PC-3 (cell line): ENCODE measurements around the gene MGAT5. TPM values are rescaled to one million over a fixed set of nuclear protein-coding genes. Genes with fewer than 3 reads are reported as not detected.
A peak's percentile ranks its signal among the peaks of the same experiment; 100 is the strongest.

ENCODE experiments used
- ATAC-seq: fragments of 200-7000 bp; cut with Tn5 transposase; 2 replicates; pipeline ENCODE4 v1.9.1; 2020; ENCODE audit warnings: mild to moderate bottlenecking, moderate library complexity
- BruUV-seq: library from RNA; stranded (reverse); fragments of 400-500 nt; replicated peaks from 2 replicates; lab custom pipeline; 2021; lab: Mats Ljungman, UMichigan
- CTCF ChIA-PET: fragments of 300-600 bp; sonication (Branson Sonifier 250); formaldehyde crosslinking; loops from one replicate; lab custom pipeline; 2022; ENCODE audit warnings: antibody characterized with exemption; lab: Charles Lee
- POLR2A ChIA-PET: fragments of 300-600 bp; sonication (Branson Sonifier 250); formaldehyde crosslinking; loops from one replicate; lab custom pipeline; 2022; ENCODE audit warnings: antibody characterized with exemption; ENCODE audit not compliant: unreplicated experiment; lab: Charles Lee
- DNase-seq: peaks from one replicate; pipeline ENCODE4 v3.0.0-alpha.2; 2015
- H2AFZ ChIP-seq: fragments of 300-600 bp; sonication (generic); 2 replicates; pipeline ENCODE4 v1.6.0; 2016; ENCODE audit warnings: antibody characterized with exemption, low read length
- H3F3A ChIP-seq: fragments of 300-600 bp; sonication (generic); one replicate; pipeline ENCODE4 v1.6.0; 2017; ENCODE audit warnings: antibody characterized with exemption, low read length, control low read depth, mild to moderate bottlenecking; ENCODE audit not compliant: unreplicated experiment
- H3K27ac ChIP-seq: fragments of 300-600 bp; sonication (generic); 2 replicates; pipeline ENCODE4 v1.5.1; 2016; ENCODE audit warnings: mild to moderate bottlenecking, low read length
- H3K27me3 ChIP-seq: fragments of 300-600 bp; sonication (generic); 2 replicates; pipeline ENCODE4 v1.6.1; 2016; ENCODE audit warnings: low read length, mixed read lengths
- H3K36me3 ChIP-seq: fragments of 300-600 bp; sonication (generic); 2 replicates; pipeline ENCODE4 v1.6.1; 2016; ENCODE audit warnings: low read depth, mixed run types, low read length, mixed read lengths
- H3K4me1 ChIP-seq: fragments of 300-600 bp; sonication (generic); 2 replicates; pipeline ENCODE4 v1.5.1; 2016; ENCODE audit warnings: low read length; ENCODE audit not compliant: insufficient read depth
- H3K4me2 ChIP-seq: fragments of 300-600 bp; sonication (generic); 2 replicates; pipeline ENCODE4 v1.6.0; 2016; ENCODE audit warnings: low read length
- H3K4me3 ChIP-seq: fragments of 300-600 bp; sonication (generic); 2 replicates; pipeline ENCODE4 v1.5.1; 2016; ENCODE audit warnings: mild to moderate bottlenecking, low read length, mixed read lengths
- H3K79me2 ChIP-seq: fragments of 300-600 bp; sonication (generic); 2 replicates; pipeline ENCODE4 v1.6.1; 2017; ENCODE audit warnings: low read length, mixed read lengths
- H3K9ac ChIP-seq: fragments of 300-600 bp; sonication (generic); 2 replicates; pipeline ENCODE4 v1.6.0; 2016; ENCODE audit warnings: mild to moderate bottlenecking, low read length
- H3K9me2 ChIP-seq: fragments of 300-600 bp; sonication (generic); replicated peaks from 2 replicates; pipeline ENCODE4 v1.6.1; 2016; ENCODE audit warnings: mixed run types, low read length, mixed read lengths
- H3K9me3 ChIP-seq: fragments of 300-600 bp; sonication (generic); 2 replicates; pipeline ENCODE4 v1.6.1; 2016; ENCODE audit warnings: low read length, mixed read lengths
- H4K20me1 ChIP-seq: fragments of 300-600 bp; sonication (generic); 2 replicates; pipeline ENCODE4 v1.6.1; 2016; ENCODE audit warnings: low read length, mixed read lengths
- EZH2 ChIP-seq: fragments of 300-600 bp; sonication (generic); IDR thresholded peaks from one replicate; pipeline ENCODE4 v1.6.1; 2017; ENCODE audit warnings: antibody characterized with exemption, mild to moderate bottlenecking, low read length; ENCODE audit not compliant: unreplicated experiment
- EZH2phosphoT487 ChIP-seq: fragments of 300-600 bp; sonication (generic); IDR thresholded peaks from 2 replicates; pipeline ENCODE4 v1.6.1; 2018; ENCODE audit warnings: mild to moderate bottlenecking, antibody characterized with exemption, low read length, borderline replicate concordance
- intact Hi-C: fragments of 100-400 bp; cut with micrococcal nuclease; formaldehyde crosslinking; loops from 2 replicates; pipeline ENCODE4 v1.9.0; 2023
- total RNA-seq: library from RNA; depleted of rRNA; stranded (reverse); fragments of >200 nt; gene quantifications from 2 replicates; pipeline ENCODE4 v1.2.3, GENCODE V29; 2014
- TF ChIP-seq, protein P1 (sequence below): fragments of 300-600 bp; sonication (generic); conservative IDR thresholded peaks from 2 replicates; pipeline ENCODE4 v1.5.1; 2017; ENCODE audit warnings: antibody characterized with exemption, low read depth, mild to moderate bottlenecking, low read length

The MGAT5 gene
- total RNA-seq, 1 experiment from 2014 or later, result 33.8 TPM

DNA sequence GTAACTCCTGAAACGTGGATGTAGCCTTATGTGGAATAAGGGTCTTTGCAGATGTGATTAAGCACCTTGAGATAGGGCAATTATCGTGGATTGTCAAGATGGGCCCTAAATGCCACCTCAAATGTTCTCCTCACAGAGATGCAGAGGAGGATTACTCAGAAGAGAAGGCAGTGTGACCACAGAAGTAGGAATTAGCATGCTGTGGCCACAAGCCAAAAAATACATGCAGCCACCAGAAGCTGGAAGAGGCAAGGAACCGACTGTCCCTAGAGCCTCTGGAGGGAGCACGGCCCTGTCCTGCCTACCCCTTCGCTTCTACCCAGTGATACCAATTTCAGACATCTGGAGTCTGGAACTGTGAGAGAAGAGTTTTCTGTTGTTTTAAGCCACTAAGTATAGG lies 47.3 kb upstream of the MGAT5 start:
- no peak; the same call in 1 of the 2 replicates for ATAC-seq
- Histone ChIP-seq H3K36me3 (no peaks in the 10 kb centered on the region), H3F3A (no peaks in the 10 kb centered on the region), H3K4me1 (peaks cover 13% of the 10 kb centered on the region), H3K9ac (no peak overlapping the region), H3K9me3 (no peaks in the 10 kb centered on the region), H3K79me2 (peaks cover 20% of the 10 kb centered on the region; the same call in 1 of the 2 replicates), H3K27me3 (no peaks in the 10 kb centered on the region), H3K4me2 (no peak overlapping the region), H2AFZ (no peak overlapping the region), H4K20me1 (no peaks in the 10 kb centered on the region), H3K9me2 (no peaks in the 10 kb centered on the region), H3K27ac (no peak overlapping the region), H3K4me3 (no peak overlapping the region)
- intact Hi-C loops, result loop anchor here (5.0 kb wide), 2 partner anchors 89 to 319 kb away; no protein-coding TSS in a partner anchor
- BruUV-seq, result no TSS peak
- CTCF ChIA-PET, result no interaction called here
- peak; percentile 30 for DNase-seq
- POLR2A ChIA-PET, result no interaction called here
- no peak for TF ChIP-seq EZH2
- TF ChIP-seq, protein P1, sequence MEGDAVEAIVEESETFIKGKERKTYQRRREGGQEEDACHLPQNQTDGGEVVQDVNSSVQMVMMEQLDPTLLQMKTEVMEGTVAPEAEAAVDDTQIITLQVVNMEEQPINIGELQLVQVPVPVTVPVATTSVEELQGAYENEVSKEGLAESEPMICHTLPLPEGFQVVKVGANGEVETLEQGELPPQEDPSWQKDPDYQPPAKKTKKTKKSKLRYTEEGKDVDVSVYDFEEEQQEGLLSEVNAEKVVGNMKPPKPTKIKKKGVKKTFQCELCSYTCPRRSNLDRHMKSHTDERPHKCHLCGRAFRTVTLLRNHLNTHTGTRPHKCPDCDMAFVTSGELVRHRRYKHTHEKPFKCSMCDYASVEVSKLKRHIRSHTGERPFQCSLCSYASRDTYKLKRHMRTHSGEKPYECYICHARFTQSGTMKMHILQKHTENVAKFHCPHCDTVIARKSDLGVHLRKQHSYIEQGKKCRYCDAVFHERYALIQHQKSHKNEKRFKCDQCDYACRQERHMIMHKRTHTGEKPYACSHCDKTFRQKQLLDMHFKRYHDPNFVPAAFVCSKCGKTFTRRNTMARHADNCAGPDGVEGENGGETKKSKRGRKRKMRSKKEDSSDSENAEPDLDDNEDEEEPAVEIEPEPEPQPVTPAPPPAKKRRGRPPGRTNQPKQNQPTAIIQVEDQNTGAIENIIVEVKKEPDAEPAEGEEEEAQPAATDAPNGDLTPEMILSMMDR, result no peak
- no peak for TF ChIP-seq EZH2phosphoT487

DNA sequence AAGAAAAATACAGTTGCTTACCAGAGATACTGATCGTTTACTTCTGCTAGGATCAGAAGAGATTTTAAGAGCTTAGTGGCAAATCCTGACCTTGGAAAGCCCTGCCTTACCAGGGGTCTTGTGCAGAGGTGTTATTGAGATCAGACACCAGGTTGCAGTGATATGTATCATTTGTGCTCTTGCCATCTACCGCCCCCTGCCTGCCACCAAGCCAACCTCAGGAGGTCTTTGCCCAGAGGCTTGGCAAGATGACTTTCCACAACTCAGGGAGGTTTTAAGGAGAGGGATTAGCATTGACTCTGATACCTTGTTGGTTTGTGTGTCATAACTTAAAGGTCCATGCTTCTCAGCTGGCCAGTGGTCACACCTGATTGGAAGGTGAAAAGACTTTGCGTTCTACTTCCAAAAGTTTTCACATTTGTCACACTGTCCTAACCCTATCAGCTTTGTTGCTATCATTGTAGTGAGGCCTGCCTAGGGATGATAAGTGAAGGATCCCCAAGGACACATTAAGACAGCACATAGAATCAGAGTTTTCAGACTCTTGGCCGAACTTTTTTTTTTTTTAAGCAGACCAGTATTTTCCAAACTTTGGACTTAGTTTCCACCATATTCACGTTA lies 46.2 kb upstream of the MGAT5 start:
- Histone ChIP-seq H3K36me3 (no peaks in the 10 kb centered on the region), H3K9me2 (no peaks in the 10 kb centered on the region), H3K27ac (no peak overlapping the region), H3K4me1 (peaks cover 6% of the 10 kb centered on the region), H2AFZ (no peak overlapping the region), H3K4me3 (no peak overlapping the region), H3K9ac (no peak overlapping the region), H3K4me2 (no peak overlapping the region), H3K27me3 (no peaks in the 10 kb centered on the region), H4K20me1 (no peaks in the 10 kb centered on the region), H3F3A (no peaks in the 10 kb centered on the region), H3K9me3 (no peaks in the 10 kb centered on the region), H3K79me2 (peaks cover 18% of the 10 kb centered on the region; the same call in 1 of the 2 replicates)
- no TSS peak for BruUV-seq
- ATAC-seq, result peak; percentile 88
- ChIA-PET POLR2A (no interaction called here), CTCF (no interaction called here)
- peak; percentile 68 for DNase-seq
- TF ChIP-seq, protein P1, result peak; percentile 88
- TF ChIP-seq EZH2phosphoT487 (no peak), EZH2 (no peak)
- intact Hi-C loops, result loop anchor here (5.0 kb wide), 2 partner anchors 90 to 320 kb away; no protein-coding TSS in a partner anchor

DNA sequence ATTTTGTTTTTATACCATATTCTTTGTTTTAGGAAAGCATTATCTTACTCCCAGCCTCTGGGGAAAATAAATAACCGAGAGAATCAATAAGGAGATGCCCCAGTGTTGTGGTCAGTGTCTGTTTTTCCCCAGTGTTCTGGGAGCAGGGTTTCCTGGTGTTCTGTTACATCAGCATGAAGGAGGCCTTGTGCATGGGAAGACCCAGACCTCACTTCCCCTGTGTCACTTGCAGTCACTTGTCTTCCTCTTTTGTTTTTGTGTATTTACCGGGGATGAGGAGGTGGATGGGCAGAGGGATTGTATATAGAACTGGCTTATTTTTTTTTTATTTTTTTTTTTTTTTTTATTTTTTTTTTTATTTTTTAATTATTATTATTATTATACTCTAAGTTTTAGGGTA lies 45.0 kb upstream of the MGAT5 start:
- H3K4me3 ChIP-seq, result no peak overlapping the region
- H3F3A ChIP-seq, result no peaks in the 10 kb centered on the region
- no peaks in the 10 kb centered on the region for H3K36me3 ChIP-seq
- no peak overlapping the region for H3K4me2 ChIP-seq
- H3K79me2 ChIP-seq, result peaks cover 21% of the 10 kb centered on the region; the same call in 1 of the 2 replicates
- H3K27me3 ChIP-seq, result no peaks in the 10 kb centered on the region
- no peaks in the 10 kb centered on the region for H3K9me2 ChIP-seq
- POLR2A ChIA-PET, result no interaction called here
- H3K4me1 ChIP-seq, result no peaks in the 10 kb centered on the region
- H3K9me3 ChIP-seq, result no peaks in the 10 kb centered on the region
- no peak overlapping the region for H2AFZ ChIP-seq
- no TSS peak for BruUV-seq
- H4K20me1 ChIP-seq, result no peaks in the 10 kb centered on the region
- H3K9ac ChIP-seq, result no peak overlapping the region
- CTCF ChIA-PET, result no interaction called here
- DNase-seq (no peak), ATAC-seq (no peak)
- no peak for TF ChIP-seq EZH2
- no peak for TF ChIP-seq EZH2phosphoT487
- intact Hi-C loops, result loop anchor here (5.0 kb wide), 2 partner anchors 92 to 322 kb away; no protein-coding TSS in a partner anchor
- no peak overlapping the region for H3K27ac ChIP-seq
